NB4 (cell line): ENCODE data around the gene KCNA4.

Experiments used
- CTCF ChIP-seq: IDR thresholded peaks from one replicate; pipeline ENCODE4 v1.5.1; 2012; ENCODE audit warnings: low read depth, low read length
- MAX ChIP-seq: IDR thresholded peaks from 2 replicates; pipeline ENCODE4 v1.6.1; 2011; ENCODE audit warnings: low read depth, low read length
- MYC ChIP-seq: IDR thresholded peaks from 2 replicates; pipeline ENCODE4 v1.6.1; 2011; ENCODE audit warnings: low read depth, low read length
- POLR2A ChIP-seq: IDR thresholded peaks from 2 replicates; pipeline ENCODE4 v1.6.1; 2011; ENCODE audit warnings: mild to moderate bottlenecking; ENCODE audit not compliant: insufficient read length; ENCODE audit errors: extremely low read depth

GRCh38 chr11:30019481-30019880 lies 2.7 kb upstream of the KCNA4 start:
- TF ChIP-seq CTCF = no peak
- TF ChIP-seq MAX = no peak
- TF ChIP-seq POLR2A = no peak
- TF ChIP-seq MYC = no peak
